ENCODE results near the gene LIMS3.
"Not testable (repeated sequence)": the region's sequence is repeated elsewhere in the genome, so short reads cannot be mapped to it uniquely, and the experiment has no call there.

Gene LIMS3

GRCh38 chr2:109910789-109911188, 12.3 kb downstream of the LIMS3 start:
- DNase-seq (ENCODE audit: low read depth in 1 of 2, low spot score in 1 of 2); H3K27me3 ChIP-seq (ENCODE audit: insufficient read depth, poor library complexity, severe bottlenecking); H3K4me3 ChIP-seq (replicated peaks; ENCODE audit: insufficient read depth, low read length); H3K27ac ChIP-seq (replicated peaks): not testable (repeated sequence)

GRCh38 chr2:109913911-109914310, 15.4 kb downstream of the LIMS3 start:
- not testable (repeated sequence) for H3K27ac ChIP-seq (replicated peaks); H3K27me3 ChIP-seq (ENCODE audit: insufficient read depth, poor library complexity, severe bottlenecking); DNase-seq (ENCODE audit: low read depth in 1 of 2, low spot score in 1 of 2); H3K4me3 ChIP-seq (replicated peaks; ENCODE audit: insufficient read depth, low read length)

DNA sequence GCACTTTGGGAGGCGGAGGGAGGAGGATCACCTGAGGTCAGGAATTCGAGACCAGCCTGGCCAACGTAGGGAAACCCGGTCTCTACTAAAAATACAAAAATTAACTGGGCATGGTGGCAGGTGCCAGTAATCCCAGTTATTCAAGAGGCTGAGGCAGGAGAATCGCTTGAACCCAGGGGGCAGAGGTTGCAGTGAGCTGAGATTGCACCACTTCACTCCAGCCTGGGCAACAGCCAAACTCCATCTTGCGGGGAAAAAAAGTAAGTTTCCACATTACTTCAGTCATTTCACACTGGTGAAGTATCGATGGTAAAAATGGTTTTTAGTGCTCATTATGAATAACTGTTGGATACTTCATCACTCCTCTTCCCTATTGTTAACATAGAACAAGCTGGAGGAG, 16.1 kb downstream of the LIMS3 start:
- not testable (repeated sequence) for H3K27ac ChIP-seq (replicated peaks); DNase-seq (ENCODE audit: low read depth in 1 of 2, low spot score in 1 of 2); H3K4me3 ChIP-seq (replicated peaks; ENCODE audit: insufficient read depth, low read length); H3K27me3 ChIP-seq (ENCODE audit: insufficient read depth, poor library complexity, severe bottlenecking)

DNA sequence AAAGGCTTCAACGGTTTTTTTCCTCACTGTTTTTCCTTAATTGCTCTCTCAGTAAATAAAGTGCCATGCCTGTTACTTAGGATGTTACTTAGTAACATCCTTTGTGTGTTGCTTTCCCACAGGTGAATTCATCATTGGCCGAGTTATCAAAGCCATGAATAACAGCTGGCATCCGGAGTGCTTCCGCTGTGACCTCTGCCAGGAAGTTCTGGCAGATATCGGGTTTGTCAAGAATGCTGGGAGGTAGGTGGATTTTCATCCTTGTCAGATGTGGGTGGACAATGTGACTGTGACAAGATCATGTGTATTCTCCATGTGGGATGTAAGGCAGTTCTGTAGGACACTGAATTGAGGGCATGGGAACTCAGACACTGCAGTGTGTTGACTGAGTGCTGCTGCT, 17.3 kb downstream of the LIMS3 start:
- H3K27ac ChIP-seq (replicated peaks); H3K27me3 ChIP-seq (ENCODE audit: insufficient read depth, poor library complexity, severe bottlenecking); DNase-seq (ENCODE audit: low read depth in 1 of 2, low spot score in 1 of 2); H3K4me3 ChIP-seq (replicated peaks; ENCODE audit: insufficient read depth, low read length): not testable (repeated sequence)

- not testable (repeated sequence) for H3K27ac ChIP-seq (replicated peaks); DNase-seq (ENCODE audit: low read depth in 1 of 2, low spot score in 1 of 2); H3K4me3 ChIP-seq (replicated peaks; ENCODE audit: insufficient read depth, low read length); H3K27me3 ChIP-seq (ENCODE audit: insufficient read depth, poor library complexity, severe bottlenecking)
Measured at GRCh38 chr2:109920162-109920561, 21.7 kb downstream of the LIMS3 start.

DNA sequence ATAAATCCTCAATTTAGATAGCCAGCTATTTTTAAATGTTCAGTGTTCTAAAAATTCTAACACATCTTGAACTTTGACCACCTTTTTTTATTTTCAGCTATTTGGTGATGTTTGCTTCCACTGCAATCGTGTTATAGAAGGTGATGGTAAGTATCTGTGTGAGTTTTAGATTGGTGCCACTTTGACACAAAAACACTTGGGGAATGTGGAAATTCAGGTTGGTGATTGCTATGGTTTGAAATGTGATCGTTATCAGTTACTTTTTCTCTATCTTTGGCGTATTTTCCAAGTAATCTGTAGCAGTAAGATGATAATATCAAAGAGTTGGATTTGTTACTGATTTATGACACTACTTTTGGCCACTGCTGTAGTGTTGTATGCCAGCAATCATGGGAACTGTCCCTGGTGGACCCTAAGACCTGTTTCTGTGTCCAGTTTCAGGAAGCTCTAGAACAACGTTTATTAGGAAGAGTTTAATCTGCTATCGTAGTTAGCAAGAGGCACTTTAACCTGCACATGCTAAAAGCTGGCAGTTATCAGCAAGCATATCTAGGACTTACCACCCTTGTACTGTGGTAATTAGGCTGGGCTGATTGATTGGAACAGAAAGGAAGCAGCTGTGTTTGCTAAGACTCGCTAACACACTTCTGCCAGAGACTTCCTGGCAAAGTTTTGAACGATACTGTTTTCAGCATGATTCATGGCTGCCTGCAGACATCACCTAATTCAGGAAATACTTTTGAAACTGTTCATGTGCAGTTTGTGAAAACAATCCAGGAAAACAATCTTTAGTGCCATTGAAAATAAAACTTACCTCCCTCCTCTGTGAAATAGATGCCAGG, 23.3 kb downstream of the LIMS3 start:
- H3K4me3 ChIP-seq (replicated peaks; ENCODE audit: insufficient read depth, low read length); H3K27ac ChIP-seq (replicated peaks); DNase-seq (ENCODE audit: low read depth in 1 of 2, low spot score in 1 of 2); H3K27me3 ChIP-seq (ENCODE audit: insufficient read depth, poor library complexity, severe bottlenecking): not testable (repeated sequence)

GRCh38 chr2:109924481-109924880, 26.0 kb downstream of the LIMS3 start:
- H3K27ac ChIP-seq (replicated peaks); DNase-seq (ENCODE audit: low read depth in 1 of 2, low spot score in 1 of 2); H3K4me3 ChIP-seq (replicated peaks; ENCODE audit: insufficient read depth, low read length); H3K27me3 ChIP-seq (ENCODE audit: insufficient read depth, poor library complexity, severe bottlenecking): not testable (repeated sequence)

GRCh38 chr2:109927803-109928202, 29.3 kb downstream of the LIMS3 start:
- not testable (repeated sequence) for H3K4me3 ChIP-seq (replicated peaks; ENCODE audit: insufficient read depth, low read length); H3K27me3 ChIP-seq (ENCODE audit: insufficient read depth, poor library complexity, severe bottlenecking); H3K27ac ChIP-seq (replicated peaks); DNase-seq (ENCODE audit: low read depth in 1 of 2, low spot score in 1 of 2)

GRCh38 chr2:109929222-109929621, 30.7 kb downstream of the LIMS3 start:
- not testable (repeated sequence) for H3K27ac ChIP-seq (replicated peaks); H3K4me3 ChIP-seq (replicated peaks; ENCODE audit: insufficient read depth, low read length); DNase-seq (ENCODE audit: low read depth in 1 of 2, low spot score in 1 of 2); H3K27me3 ChIP-seq (ENCODE audit: insufficient read depth, poor library complexity, severe bottlenecking)

GRCh38 chr2:109936534-109936933, 38.0 kb downstream of the LIMS3 start:
- H3K4me3 ChIP-seq (replicated peaks; ENCODE audit: insufficient read depth, low read length); DNase-seq (ENCODE audit: low read depth in 1 of 2, low spot score in 1 of 2): not testable (repeated sequence)

DNA sequence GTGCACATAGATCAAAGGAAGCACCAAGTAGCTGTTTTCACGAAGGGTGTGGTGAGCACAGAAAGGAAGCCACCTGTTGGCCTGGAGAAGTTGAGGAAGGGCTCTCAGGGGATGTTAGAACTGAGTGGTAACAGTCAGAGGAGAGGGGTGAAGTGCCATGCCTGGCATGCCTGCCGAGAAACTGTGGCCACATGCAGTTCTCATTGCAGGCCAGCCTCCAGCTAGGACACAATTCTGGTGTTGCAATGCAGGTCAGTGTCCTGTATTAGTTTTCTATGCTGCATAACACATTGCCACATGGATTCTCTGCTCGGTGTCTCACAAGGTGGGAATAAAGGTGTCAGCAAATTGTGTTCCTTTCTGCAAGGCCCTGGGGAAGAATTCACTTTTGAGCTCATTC, 46.9 kb downstream of the LIMS3 start:
- not testable (repeated sequence) for H3K4me3 ChIP-seq (replicated peaks; ENCODE audit: insufficient read depth, low read length); DNase-seq (ENCODE audit: low read depth in 1 of 2, low spot score in 1 of 2); H3K27me3 ChIP-seq (ENCODE audit: insufficient read depth, poor library complexity, severe bottlenecking); H3K27ac ChIP-seq (replicated peaks)

More at GRCh38 chr2:109936534-109936933, 38.0 kb downstream of the LIMS3 start:
- not testable (repeated sequence) for H3K27ac ChIP-seq (replicated peaks); H3K27me3 ChIP-seq (ENCODE audit: insufficient read depth, poor library complexity, severe bottlenecking)

DNA sequence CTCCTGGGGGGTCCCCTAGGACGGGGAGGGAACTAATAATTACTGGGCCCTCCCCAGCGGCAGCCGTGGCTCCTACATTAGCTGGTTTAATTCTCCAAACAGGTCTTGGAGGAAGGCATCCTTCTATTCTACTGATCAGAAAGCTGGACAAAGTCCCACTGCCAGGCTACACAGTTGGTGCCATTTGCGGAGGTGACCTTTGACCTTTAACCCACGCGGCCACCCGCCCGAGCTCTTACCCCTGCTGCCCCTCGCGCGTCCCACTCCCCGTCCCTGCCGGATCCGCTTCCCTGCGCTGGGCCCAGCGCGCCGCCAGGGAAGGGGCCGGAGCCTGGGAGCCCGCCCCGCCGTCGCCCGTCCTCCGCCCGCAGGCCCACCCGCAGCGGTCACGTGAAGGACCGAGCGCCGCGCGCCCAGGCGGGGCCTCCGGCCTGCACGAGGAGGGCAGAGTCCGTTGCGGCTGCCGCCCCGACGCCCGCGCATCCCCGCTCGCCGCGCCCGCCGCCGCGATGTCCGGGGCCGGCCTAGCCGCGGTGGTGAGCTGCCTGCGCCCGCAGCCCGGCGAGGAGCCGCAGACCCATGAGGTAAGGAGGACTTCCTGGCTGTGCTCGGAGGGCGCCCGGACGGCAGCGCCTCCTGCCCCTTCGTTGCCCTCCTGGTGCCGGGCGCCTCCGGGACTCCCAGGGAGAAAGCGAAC, 48.9 kb downstream of the LIMS3 start:
- H3K27ac ChIP-seq (replicated peaks); DNase-seq (ENCODE audit: low read depth in 1 of 2, low spot score in 1 of 2); H3K4me3 ChIP-seq (replicated peaks; ENCODE audit: insufficient read depth, low read length); H3K27me3 ChIP-seq (ENCODE audit: insufficient read depth, poor library complexity, severe bottlenecking): not testable (repeated sequence)

DNA sequence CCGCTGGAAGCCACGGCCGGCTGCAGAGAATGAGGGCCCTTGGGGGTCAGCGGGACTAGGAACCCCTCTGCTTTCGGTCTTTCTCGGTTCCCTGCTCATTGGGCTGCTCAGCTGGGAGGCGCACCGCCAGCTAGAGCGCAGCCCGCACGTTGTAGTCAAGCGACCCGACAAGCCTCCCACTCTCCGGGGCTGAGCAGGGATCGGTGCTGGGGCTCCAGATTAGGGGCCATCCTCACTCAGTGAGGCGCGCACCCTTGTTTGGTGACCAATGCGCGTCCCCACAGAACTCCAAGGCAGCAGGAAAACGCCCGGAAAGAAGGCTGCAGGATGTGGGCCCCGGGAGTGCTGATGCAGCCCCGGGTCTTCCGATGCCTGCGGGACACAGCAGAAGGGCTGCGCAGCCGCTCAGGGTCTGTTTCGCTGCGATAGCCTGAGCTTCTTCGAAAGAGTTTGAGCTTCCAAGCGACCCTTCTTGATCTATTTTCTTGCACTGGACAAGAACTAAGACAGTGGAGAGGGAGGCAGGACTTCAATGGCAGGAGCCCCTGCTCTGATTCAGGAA, 49.6 kb downstream of the LIMS3 start:
- H3K27me3 ChIP-seq (ENCODE audit: insufficient read depth, poor library complexity, severe bottlenecking); DNase-seq (ENCODE audit: low read depth in 1 of 2, low spot score in 1 of 2); H3K4me3 ChIP-seq (replicated peaks; ENCODE audit: insufficient read depth, low read length); H3K27ac ChIP-seq (replicated peaks): not testable (repeated sequence)

GRCh38 chr2:109950146-109950843, 51.8 kb downstream of the LIMS3 start:
- H3K27ac ChIP-seq (replicated peaks); DNase-seq (ENCODE audit: low read depth in 1 of 2, low spot score in 1 of 2); H3K4me3 ChIP-seq (replicated peaks; ENCODE audit: insufficient read depth, low read length); H3K27me3 ChIP-seq (ENCODE audit: insufficient read depth, poor library complexity, severe bottlenecking): not testable (repeated sequence)
